ENCODE measurements around the gene KLK8. TPM values are rescaled to one million over a fixed set of nuclear protein-coding genes. Genes with fewer than 3 reads are reported as not detected.

The KLK8 gene
- total RNA-seq, 1 experiment from 2014 or later, result not detected

GRCh38 chr19:51016798-51017683, 15.6 kb upstream of the KLK8 start:
- Histone ChIP-seq H3K27me3 (replicated peaks; ENCODE audit: insufficient read depth, low read depth, low read length, poor library complexity) (peaks cover 54% of the 10 kb centered on the region), H3K4me1 (ENCODE audit: insufficient read depth, low read length, poor library complexity, severe bottlenecking) (peaks cover 7% of the 10 kb centered on the region), H3K36me3 (ENCODE audit: insufficient read depth, low read length, poor library complexity, severe bottlenecking) (no peaks in the 10 kb centered on the region), H3K4me3 (ENCODE audit: low read depth, low read length, poor library complexity, severe bottlenecking) (peak overlapping the region; percentile 40), H3K9me3 (ENCODE audit: low read depth, low read length, poor library complexity, severe bottlenecking) (no peaks in the 10 kb centered on the region), H3K27ac (ENCODE audit: low read depth, low read length, poor library complexity, severe bottlenecking) (no peak overlapping the region)
- TF ChIP-seq CTCF (conservative IDR thresholded peaks at IDR 0.05; ENCODE audit: low read depth, low read length) (peak; percentile 92), EZH2 (IDR thresholded peaks at IDR 0.05; ENCODE audit: borderline replicate concordance, low read depth, low read length, poor library complexity, severe bottlenecking) (peak; percentile 86)
- ChIA-PET POLR2A (ENCODE audit: low non-redundant PET) (no interaction called here), CTCF (interaction anchor here (0.6 to 1.7 kb wide), 9 partner anchors 15 to 660 kb away, joined by 3 to 8 read pairs (median 4); no protein-coding TSS in a partner anchor)
- no TSS peak for BruUV-seq (replicated peaks)
- DNase-seq (ENCODE audit: low spot score), result peak; percentile 85
- intact Hi-C loops (cut with micrococcal nuclease; ENCODE audit: unreplicated experiment), result loop anchor here (2.0 to 10.0 kb wide), 2 partner anchors 86 to 312 kb away; no protein-coding TSS in a partner anchor

GRCh38 chr19:51015691-51016267, 14.4 kb upstream of the KLK8 start:
- peaks cover 7% of the 10 kb centered on the region for H3K4me1 ChIP-seq (ENCODE audit: insufficient read depth, low read length, poor library complexity, severe bottlenecking)
- no peak for DNase-seq (ENCODE audit: low spot score)
- TF ChIP-seq CTCF (conservative IDR thresholded peaks at IDR 0.05; ENCODE audit: low read depth, low read length), result no peak
- TF ChIP-seq EZH2 (IDR thresholded peaks at IDR 0.05; ENCODE audit: borderline replicate concordance, low read depth, low read length, poor library complexity, severe bottlenecking), result no peak
- no peak overlapping the region for H3K27ac ChIP-seq (ENCODE audit: low read depth, low read length, poor library complexity, severe bottlenecking)
- no peaks in the 10 kb centered on the region for H3K9me3 ChIP-seq (ENCODE audit: low read depth, low read length, poor library complexity, severe bottlenecking)
- BruUV-seq (replicated peaks), result no TSS peak
- no peak overlapping the region for H3K4me3 ChIP-seq (ENCODE audit: low read depth, low read length, poor library complexity, severe bottlenecking)
- peaks cover 55% of the 10 kb centered on the region for H3K27me3 ChIP-seq (replicated peaks; ENCODE audit: insufficient read depth, low read depth, low read length, poor library complexity)
- ChIA-PET POLR2A (ENCODE audit: low non-redundant PET) (no interaction called here), CTCF (interaction anchor here (0.6 to 1.7 kb wide), 2 partner anchors 86 to 565 kb away, joined by 3 to 7 read pairs; no protein-coding TSS in a partner anchor)
- no peaks in the 10 kb centered on the region for H3K36me3 ChIP-seq (ENCODE audit: insufficient read depth, low read length, poor library complexity, severe bottlenecking)
- intact Hi-C loops (cut with micrococcal nuclease; ENCODE audit: unreplicated experiment), result loop anchor here (2.0 to 10.0 kb wide), 2 partner anchors 85 to 311 kb away; no protein-coding TSS in a partner anchor

- Histone ChIP-seq H3K27ac (ENCODE audit: low read depth, low read length, poor library complexity, severe bottlenecking) (no peak overlapping the region), H3K4me1 (ENCODE audit: insufficient read depth, low read length, poor library complexity, severe bottlenecking) (peaks cover 7% of the 10 kb centered on the region), H3K4me3 (ENCODE audit: low read depth, low read length, poor library complexity, severe bottlenecking) (no peak overlapping the region), H3K36me3 (ENCODE audit: insufficient read depth, low read length, poor library complexity, severe bottlenecking) (no peaks in the 10 kb centered on the region), H3K9me3 (ENCODE audit: low read depth, low read length, poor library complexity, severe bottlenecking) (no peaks in the 10 kb centered on the region), H3K27me3 (replicated peaks; ENCODE audit: insufficient read depth, low read depth, low read length, poor library complexity) (peaks cover 52% of the 10 kb centered on the region)
- CTCF ChIA-PET, result no interaction called here
- TF ChIP-seq CTCF (conservative IDR thresholded peaks at IDR 0.05; ENCODE audit: low read depth, low read length) (no peak), EZH2 (IDR thresholded peaks at IDR 0.05; ENCODE audit: borderline replicate concordance, low read depth, low read length, poor library complexity, severe bottlenecking) (no peak)
- no peak for DNase-seq (ENCODE audit: low spot score)
- BruUV-seq (replicated peaks), result no TSS peak
- intact Hi-C loops (cut with micrococcal nuclease; ENCODE audit: unreplicated experiment), result loop anchor here (10.0 kb wide), 1 partner anchor 309 kb away; no protein-coding TSS in a partner anchor
- POLR2A ChIA-PET (ENCODE audit: low non-redundant PET), result no interaction called here
These were observed 12.8 kb upstream of the KLK8 start for GRCh38 chr19:51014242-51014641.
